Measurements from ENCODE around the gene GLG1.
A peak's percentile ranks its signal among the peaks of the same experiment; 100 is the strongest.
"Not testable (repeated sequence)": the region's sequence is repeated elsewhere in the genome, so short reads cannot be mapped to it uniquely, and the experiment has no call there.

Gene GLG1

DNA sequence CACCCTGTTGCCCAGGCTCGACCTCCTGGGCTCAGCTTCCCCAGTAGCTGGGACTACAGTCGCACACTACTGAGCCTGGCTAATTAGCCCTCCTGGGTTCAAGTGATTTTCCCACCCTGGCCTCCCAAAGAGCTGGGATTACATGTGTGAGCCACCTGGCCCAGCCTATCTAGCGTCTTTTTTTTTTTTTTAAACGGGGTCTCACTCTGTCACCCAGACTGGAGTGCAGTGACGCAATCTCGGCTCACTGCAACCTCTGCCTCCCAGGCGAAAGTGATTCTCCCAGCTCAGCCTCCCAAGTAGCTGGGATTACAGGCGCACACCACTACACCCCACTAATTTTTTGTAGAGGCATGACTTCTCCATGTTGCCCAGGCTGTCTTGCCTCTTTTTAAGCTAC, 33.3 kb downstream of the GLG1 start:
- DNase-seq = no peak

DNA sequence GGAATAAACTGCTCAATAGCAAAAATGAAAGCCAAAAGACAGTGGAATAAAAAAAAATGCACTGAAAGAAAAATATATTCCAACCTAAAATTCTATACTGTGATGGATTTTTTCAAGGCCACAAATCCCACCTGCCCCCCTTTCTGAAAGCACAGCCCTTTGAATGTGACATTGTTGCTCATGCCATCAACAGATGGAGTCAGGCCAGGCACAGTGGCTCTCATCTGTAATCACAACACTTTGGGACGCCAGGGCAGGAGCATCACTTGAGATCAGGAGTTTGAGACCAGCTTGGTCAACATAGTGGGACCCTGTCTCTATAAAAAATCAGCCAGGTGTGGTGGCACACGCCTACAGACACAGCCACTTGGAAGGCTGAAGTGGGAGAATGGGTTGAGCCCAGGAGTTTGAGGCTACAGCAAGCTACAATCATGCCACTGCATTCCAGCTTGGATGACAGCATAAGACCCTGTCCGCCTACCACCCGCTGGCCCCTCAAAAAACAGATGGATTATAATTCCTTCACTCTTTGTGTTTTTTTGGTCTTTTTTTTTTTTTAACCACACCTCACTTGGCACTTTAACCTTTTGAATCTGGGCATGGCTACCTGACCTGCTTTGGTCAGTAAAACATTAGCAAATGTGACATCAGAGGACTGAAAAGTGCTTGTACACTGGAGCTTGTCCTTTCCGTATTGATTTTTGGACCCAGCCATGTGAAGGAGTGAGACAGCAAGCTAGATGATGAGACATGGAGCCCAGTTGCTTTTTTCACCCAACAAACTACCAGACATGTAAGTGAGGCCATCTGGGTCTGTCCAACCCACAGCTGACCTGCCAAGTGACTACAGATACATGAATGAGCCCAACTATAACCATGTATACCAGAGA, 36.3 kb downstream of the GLG1 start:
- DNase-seq = no peak

DNA sequence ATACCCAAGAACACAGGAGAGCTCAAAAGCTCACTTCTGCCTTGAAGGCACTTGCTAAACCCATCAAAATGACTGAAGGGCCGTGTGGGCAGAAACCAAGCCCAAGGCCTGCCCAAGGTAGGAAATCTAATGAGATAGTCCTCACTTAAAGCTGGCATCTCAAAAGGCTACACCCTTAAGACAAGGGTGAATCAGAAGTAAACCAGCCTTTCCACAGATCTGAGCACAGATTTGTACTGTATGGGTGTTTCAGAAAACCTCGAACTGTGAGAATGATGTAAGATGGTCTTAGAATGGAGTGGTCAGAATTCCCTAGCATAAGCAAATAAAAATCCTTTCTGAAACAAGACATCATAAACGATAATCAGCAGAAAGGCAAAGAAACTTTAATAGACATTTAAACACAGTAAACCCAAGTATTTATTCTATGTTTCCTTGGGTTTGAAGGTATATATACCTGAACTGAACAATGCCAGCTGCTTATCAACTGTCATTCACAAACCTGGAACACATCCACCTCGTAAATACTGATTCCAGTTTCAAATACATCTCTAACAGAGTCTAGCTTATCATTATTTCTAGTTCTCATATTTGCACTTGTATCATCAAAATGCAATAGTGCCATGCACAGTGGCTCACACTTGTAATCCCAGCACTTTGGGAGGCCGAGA, 37.8 kb downstream of the GLG1 start:
- no peak for DNase-seq

DNA sequence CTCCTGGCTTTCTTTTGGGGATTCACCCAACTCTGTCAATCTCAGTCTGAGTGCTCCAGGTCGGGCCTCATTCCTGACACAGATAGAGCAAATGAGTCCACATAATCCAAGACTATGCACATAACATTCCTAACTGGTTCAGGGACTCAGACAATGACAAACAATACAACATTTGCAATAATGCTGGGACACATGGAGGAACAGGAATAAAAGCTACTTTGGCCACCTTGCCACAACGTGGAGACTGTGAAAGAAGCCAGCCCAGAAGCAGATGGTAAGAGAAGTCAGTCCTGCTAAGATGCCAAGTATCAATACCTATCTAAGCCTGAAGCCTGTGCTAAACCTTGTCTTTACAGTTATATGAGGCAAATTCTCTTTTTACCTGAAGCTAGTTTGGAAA, 39.0 kb downstream of the GLG1 start:
- DNase-seq = no peak

DNA sequence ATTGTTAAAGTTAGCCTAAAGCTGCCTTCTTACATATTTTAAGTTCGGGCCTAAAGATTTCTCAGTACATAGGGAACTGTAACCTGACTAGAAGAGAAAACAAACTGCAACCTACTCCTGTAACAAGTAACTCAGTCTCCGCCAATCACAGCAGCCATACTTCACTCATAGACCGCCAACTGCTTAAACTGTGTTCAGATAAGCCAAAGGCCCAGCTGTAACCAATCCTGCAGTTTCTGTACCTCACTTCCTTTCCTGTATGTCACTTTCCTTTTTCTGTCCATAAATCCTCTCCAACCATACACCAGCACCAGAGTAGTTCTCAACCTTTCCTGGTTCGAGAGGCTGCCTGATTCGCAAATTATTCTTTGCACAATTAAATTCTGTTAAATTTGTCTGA, 41.5 kb downstream of the GLG1 start:
- no peak for DNase-seq

DNA sequence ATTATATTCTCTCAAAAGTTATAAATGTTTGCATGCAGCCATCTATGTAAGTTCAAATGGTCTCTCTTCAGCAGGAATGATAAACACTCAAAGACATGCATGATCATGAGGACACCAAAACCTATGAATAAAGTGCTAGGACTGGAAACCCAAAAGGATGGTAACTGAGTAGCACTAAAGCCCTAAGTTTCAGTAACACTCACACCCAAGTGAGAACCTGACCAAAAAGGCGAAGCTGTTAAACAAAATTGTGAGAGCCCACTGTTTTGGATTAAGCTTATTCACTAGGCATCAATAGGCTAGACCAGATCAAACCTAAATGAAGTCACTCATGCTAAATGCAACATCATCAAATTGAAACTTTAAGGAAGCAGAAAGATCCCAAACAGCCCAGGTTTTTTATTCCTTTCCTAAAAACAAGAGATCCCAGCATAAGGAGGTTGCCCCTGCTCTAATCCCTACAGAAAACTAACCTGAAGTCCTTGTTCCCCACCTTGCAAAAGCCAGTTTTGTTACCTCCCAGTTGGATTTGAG, 42.4 kb downstream of the GLG1 start:
- no peak for DNase-seq

DNA sequence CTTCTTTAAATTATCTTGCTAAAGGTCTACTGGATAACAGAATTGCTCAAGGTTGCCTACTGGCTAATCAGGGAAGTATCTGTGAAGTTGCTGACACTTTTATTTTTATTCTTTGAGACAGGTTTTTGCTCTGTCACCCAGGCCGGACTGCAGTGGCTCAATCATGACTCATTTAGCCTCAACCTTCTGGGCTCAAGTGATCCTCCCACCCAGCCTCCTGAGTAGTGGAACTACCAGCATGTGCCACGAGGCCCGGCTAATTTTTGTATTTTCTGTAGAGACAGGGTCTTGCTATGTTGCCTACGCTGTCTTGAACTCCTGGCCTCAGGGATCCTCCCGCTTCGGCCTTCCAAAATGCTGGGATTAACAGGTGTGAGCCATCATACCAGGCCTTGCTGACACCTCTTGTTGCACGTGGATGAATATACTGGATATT, 43.1 kb downstream of the GLG1 start:
- DNase-seq = peak; percentile 11

DNA sequence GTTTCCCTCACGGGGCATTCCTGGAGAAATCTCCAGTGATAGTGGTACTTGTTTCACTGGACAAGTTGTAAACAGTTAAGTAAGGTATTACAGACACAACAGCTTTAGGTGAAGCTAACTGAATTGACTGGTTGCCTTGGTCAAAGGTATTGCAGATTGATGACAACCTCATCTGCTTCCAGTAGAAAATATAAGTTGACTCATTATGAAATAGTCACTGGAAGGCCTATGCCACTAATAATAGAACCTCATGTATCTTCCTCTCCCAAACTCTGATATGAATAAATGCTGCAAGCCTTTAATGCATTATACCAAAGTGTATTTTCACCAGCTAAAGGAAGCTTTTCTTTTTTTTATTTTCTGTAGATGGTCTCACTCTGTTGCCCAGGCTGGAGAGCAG, 44.8 kb downstream of the GLG1 start:
- DNase-seq = no peak

DNA sequence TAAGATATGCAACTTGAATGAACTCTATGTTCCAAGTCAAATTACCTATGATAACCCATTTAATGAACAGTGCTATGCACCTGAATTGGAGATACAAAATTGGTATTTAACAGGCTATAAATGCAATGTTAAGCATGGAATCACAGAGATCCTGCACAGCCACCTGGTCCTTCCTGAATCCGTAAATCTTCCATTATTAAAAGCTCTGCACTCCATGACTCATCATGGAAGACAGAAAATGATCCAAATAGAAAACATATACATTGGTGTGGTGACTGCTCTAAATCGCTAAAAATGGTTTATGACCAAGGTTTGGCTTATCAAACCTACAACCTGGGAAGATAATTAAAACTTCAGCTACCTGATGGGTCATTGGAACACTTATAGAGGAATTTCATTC, 45.3 kb downstream of the GLG1 start:
- DNase-seq = no peak

DNA sequence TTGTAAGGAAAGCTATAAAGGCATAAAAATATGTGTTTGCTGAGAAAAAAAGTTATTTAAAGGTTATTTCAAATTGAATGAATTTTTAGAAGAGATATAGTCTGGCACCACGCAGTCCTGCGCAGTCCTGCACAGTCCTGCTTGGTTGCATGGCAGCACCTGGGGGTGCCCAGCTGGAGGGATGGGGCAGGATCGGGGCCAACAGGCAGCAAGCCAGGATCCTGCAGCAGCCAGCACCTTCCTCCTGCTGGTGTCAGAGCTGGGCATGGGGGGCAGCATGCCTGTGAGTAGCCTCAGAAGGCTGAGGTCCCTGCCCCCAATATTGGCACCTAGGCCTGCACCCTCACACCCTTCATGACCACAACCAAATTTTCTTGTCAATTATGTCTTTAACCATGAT, 46.0 kb downstream of the GLG1 start:
- no peak for DNase-seq

DNA sequence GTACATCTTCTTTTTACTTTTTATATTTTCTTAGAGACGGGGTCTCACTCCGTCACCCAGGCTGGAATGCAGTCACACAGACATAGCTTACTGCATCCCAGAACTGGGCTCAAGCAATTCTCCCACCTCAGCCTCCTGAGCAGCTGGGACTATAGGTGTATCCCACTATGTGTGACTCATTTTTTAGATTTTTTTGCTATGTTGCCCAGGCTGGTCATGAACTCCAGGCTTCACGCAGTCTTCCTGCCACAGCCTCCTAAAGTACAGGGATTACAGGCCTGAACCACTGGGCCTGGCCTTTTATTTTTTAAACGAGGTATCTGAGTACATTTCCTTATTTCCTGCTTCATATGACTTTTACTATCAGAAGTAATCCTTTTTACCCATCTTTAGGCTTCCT, 48.0 kb downstream of the GLG1 start:
- DNase-seq = no peak

DNA sequence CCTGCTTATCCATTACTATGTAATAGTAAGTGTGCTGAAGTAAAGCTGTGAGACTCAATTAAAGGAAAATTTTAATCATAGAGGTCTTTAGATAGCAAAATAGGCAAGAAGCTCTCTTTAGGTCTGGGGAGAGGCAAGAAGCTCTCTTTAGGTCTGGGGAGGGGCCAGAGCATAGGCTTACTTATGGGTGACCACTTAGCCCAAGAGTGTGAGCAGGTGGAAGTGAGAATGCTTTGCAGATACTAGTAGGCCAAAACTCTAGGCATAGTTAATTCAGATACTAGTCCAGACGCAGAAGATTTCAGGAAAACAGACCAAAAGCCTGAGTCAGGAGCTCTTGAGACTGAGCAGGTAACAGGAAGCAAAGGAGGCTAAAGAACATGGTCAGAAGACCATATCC, 49.6 kb downstream of the GLG1 start:
- DNase-seq = no peak

DNA sequence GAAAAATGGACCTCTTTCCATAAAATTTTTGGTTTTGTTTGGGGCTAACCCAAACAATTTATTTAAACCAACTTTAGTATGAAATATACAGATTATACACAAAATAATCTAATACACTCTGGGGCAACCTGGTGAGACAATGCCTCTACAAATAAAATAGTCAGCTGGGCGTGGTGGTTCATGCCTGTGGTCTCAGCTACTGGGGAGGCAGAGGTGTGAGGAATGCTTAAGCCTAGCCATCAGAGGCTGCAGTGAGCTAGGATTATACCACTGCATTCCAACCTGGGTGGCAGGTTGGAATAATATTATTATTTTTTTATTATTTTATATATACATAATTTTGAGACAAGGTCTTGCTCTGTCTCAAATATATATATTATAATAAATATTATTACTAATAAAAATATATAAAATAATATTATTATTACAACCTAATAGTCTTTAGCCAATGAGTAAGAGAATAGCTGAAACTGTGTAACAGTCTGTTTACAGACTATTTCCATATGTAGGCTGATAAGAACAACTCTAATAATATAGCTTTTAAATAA, 50.5 kb downstream of the GLG1 start:
- DNase-seq = no peak

DNA sequence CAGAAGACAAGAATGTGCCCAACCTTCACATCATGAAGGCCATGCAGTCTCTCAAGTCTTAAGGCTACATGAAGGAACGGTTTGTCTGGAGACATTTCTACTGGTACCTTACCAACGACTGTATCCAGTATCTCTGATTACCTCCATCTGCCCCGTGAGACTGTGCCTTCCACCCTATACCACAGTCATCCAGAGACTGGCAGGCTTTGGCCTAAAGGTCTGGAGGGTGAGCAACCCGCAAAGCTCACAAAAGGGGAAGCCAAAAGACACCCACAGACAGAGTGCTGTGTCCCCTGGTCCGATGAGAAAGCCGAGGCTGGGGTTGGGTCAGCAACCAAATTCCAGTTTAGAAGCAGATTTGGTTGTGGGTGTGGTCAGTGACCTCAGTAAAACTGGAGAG, 54.6 kb downstream of the GLG1 start:
- DNase-seq = not testable (repeated sequence)

DNA sequence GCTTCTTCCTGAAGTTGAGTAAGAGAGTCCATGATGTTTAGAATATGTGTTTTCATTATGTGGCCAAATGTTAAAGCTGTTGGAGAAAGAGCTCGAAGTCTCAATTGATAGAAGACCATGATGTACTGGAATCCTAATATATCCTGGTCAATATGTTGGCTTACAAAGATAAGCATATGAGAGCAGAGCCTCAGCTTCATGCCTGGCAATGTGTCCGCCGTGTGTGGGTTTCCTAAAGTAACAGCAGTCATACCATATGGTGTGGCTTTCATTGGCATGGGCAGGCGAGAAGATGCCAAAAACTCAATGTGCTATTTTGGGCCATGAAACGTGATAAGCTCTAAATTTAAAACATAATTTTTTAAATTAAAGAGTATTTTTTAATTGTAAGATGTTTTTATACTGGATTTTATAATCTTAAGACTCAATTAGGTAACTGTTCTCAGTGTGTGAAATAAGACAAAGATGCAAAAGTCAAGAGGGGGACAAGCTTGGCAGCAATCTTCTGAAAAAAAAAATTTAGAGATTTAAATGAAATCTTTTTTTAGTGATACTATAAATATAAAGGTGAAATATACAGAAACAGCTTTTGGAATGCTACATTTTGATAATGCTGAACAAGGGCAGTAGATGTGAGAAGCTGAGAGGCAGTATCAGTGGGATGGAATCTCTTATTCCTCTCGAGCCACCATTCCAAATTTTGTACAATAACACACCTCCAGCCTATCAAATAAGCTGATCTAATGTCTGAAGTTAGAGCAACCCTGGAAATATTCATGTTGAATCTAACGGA, 56.5 kb downstream of the GLG1 start:
- not testable (repeated sequence) for DNase-seq

DNA sequence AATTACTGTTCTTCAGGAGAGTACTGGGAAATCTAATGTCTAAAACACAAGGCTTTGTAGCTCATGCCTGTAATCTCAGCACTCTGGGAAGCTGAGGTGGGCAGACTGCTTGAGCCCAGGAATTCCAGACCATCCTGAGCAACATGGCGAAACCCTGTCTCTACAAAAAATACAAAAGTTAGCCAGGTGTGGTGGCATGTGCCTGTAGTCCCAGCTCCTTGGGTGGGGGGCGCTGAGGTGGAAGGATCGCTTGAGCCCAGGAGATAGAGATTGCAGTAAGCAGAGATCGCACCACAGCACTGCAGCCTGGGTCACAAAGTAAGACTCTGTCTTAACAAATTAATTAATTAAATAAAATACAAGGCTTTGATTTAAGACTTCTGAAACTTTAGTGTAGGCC, 60.8 kb downstream of the GLG1 start:
- not testable (repeated sequence) for DNase-seq

DNA sequence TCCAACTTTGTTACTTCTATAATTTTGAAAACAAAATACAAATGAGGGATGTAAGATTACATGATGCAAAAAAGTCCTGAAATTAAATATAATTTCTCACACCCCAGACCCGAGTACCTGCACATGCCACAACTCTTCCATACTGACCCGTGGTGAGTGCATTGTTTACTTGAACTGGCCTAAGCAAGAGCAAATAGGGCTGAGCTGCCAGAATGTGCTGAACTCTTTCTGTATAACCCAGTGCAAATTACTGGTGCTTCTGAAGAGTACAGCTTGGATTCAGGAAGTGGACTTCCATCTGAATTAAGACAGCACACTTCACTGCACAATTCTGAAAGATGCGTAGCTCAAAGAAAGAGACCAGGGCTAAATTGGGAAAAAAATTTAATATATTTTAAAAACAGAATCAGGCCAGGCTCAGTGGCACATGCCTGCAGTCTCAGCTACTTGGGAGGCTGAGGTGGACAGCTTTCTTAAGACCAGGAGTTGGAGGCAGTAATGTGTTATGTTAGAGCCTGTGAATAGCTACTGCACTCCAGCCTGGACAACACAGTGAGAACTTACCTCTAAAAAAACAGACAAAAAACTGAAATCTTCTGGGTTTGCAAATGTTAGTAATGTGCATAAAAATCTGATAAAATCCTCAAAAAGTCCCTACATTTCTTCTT, 63.9 kb downstream of the GLG1 start:
- DNase-seq = not testable (repeated sequence)

DNA sequence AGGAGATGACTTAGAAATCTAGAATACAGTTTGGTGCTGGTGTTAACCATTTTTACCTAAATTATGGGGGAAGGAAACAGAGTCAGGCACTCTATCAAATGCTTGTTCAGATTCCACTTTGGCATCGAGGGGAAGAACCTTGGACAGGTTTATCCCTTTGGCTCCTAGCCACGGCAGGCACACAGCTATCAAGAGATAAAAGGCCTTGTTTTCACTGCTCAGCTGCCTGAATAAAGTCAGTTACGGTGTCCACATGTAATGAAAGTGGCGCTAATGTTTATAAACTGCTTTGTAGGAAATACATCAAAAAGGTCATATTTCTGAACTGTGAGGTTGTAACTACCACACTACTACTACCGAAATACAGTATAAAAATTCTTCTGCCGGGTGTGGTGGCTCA, 66.3 kb downstream of the GLG1 start:
- not testable (repeated sequence) for DNase-seq

DNA sequence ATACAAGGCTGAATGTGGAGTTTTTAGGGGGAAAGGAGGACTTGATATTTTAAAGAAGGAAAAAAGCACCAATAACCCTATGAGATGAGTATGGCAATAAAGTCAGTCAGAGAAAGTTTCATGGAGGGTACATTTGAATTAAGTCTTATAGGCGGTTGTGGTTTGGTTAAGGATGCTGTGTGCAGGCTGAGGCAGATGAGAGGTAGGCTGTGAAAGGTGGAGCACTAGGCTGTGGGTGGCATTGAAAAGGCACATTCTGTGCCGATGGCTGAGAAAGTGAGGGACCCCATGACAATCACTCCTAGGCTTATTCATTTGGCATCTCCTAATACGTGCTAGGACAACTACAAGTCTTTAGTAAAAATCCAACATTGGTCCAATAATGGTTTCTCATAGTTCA, 68.1 kb downstream of the GLG1 start:
- not testable (repeated sequence) for DNase-seq

DNA sequence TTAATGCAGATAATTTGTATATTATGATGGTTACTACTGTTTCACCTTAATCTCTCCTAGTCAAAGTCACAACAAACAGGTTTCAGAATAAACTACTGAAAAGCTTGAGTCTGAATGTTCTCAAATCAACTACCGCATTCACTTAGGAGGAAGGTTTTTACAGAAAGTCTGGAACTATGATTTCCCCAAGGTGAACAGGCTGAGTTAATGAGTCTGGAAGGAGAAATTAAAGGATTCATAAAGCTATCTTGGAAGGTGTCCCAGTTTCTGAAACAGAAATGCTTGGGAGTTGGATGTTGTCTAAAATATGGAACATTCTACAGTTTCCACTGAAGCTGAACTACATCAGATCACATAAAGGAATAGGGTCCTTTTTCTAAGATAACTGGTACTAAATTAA, 69.2 kb downstream of the GLG1 start:
- not testable (repeated sequence) for DNase-seq

DNA sequence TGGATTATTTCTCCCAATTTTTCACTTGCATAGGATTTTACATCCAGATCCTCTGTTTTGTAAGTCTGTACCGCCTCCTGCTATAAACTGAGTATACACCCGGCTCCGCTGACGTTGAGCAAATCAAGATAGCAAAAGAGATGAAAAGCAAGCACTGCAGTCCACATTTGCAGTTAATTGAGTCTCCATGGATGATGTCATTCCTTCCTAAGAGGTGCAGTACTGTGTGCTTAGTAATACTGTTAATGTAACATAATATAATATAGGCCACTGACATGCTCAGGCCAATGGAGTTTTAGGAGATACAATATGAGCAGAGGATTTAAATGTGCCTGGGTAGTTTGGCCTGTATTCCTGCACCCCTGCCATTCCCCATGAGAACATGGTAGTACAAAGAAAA, 72.3 kb downstream of the GLG1 start:
- DNase-seq = not testable (repeated sequence)

DNA sequence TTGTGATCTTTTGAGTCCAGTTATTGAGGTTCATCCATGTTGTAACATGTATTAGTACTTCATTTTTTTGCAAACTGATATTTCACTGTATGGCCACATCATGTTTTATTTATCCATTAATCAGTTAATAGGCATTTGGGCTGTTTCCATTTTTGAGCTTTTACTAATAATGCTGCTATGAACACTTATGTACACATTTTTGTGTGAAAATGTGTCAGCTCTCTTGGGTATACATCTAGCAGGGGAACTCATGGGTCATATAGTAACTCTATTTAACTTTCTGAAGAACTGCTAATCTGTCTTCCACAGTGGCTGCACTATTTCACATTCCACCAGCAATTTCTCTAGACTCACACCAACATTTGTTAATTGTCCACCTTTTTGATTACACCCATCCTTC, 82.0 kb downstream of the GLG1 start:
- DNase-seq = no peak
